Body of pancreas (tissue), 4 donors: ENCODE results near the gene RFX5. TPM values are rescaled to one million over a fixed set of nuclear protein-coding genes. Genes with fewer than 3 reads are reported as not detected.

Experiments used
- ATAC-seq: fragments of 150-250 bp; one replicate; pipeline ENCODE4 v1.9.1; 2016
- DNase-seq, 4 donors: peaks; one replicate each; pipeline ENCODE4 v3.0.0-alpha.2; 2019
- H3K27ac ChIP-seq, 4 donors: fragments of 200-600 bp; sonication (generic); 1 replicate in 3 of 4; 2 replicates in 1 of 4; pipeline versions ENCODE4 v1.5.1 to v1.6.1; 2016 to 2019; ENCODE audit warnings: mild to moderate bottlenecking in 1 of 4, mixed read lengths in 1 of 4, moderate library complexity in 1 of 4
- H3K27me3 ChIP-seq, 2 donors: fragments of 200-600 bp; sonication (generic); one replicate each; pipeline ENCODE4 v1.6.0; 2016; ENCODE audit warnings: mild to moderate bottlenecking in 1 of 2
- H3K36me3 ChIP-seq, 2 donors: fragments of 200-600 bp; sonication (generic); replicated peaks in 1 of 2; 2 replicates each; pipeline ENCODE4 v1.5.1; 2016; ENCODE audit warnings: low read depth in 2 of 2; ENCODE audit not compliant: insufficient read depth in 1 of 2
- H3K4me1 ChIP-seq: fragments of 200-600 bp; sonication (generic); one replicate; pipeline ENCODE4 v1.6.0; 2016
- H3K4me3 ChIP-seq, 2 donors: fragments of 200-600 bp; sonication (generic); 1 replicate in 1 of 2; 2 replicates in 1 of 2; pipeline ENCODE4 v1.5.1; 2016 to 2019
- H3K9me3 ChIP-seq, 3 donors: fragments of 200-600 bp; sonication (generic); 1 replicate in 2 of 3; 2 replicates in 1 of 3; pipeline ENCODE4 v1.5.1; 2016
- CTCF ChIP-seq, 7 experiments: fragments of 450-650 bp in 4 of 7; fragments of 200-600 bp in 3 of 7; sonication (generic) in 3 of 7; IDR thresholded peaks; one replicate each; pipeline ENCODE4 v1.5.1; 2016 to 2019; ENCODE audit warnings: antibody characterized with exemption in 7 of 7
- POLR2A ChIP-seq, 3 donors: fragments of 450-650 bp; IDR thresholded peaks; one replicate each; pipeline ENCODE4 v1.6.1; 2016; ENCODE audit warnings: antibody characterized with exemption in 3 of 3, mild to moderate bottlenecking in 2 of 3
- WGBS, 2 donors: methylation state at CpG; one replicate each; pipeline ENCODE4 v1.1.5; 2017; 5-methylcytosine and 5-hydroxymethylcytosine counted together
- intact Hi-C: fragments of 100-400 bp; cut with DNase I; formaldehyde crosslinking; loops from one replicate; pipeline ENCODE4 v1.15.1; 2023
- total RNA-seq, 2 donors: library from RNA; depleted of rRNA; stranded (reverse); fragments of >200 nt; gene quantifications; one replicate each; pipeline ENCODE4 v1.1.0, GENCODE V29; 2016

The RFX5 gene
- total RNA-seq, 2 donors from 2014 or later, result 8.3 to 14.5 TPM

GRCh38 chr1:151372058-151372934 lies 25.2 kb upstream of the RFX5 start, which contains the start of gene SELENBP1:
Gene SELENBP1, minus strand, starts transcription at chr1:151372705. Its CDS starts 64 bp downstream, at chr1:151372641.
- H3K27ac ChIP-seq, result peak within 1 kb of the TSS; percentile 78 to 88 (median 87)
- ATAC-seq (peak; percentile 94), DNase-seq (peak; percentile 94 to 98 (median 96))
- peaks cover 40% of the 10 kb centered on the region for H3K4me1 ChIP-seq
- H3K9me3 ChIP-seq, result no peaks in the 10 kb centered on the region
- H3K36me3 ChIP-seq, result no peaks in the 10 kb centered on the region
- no peaks in the 10 kb centered on the region for H3K27me3 ChIP-seq
- TF ChIP-seq CTCF (IDR thresholded peaks at IDR 0.05) (no peak), POLR2A (IDR thresholded peaks at IDR 0.05) (peak; percentile 88 to 97 (median 97))
- H3K4me3 ChIP-seq, result no peak within 1 kb of the TSS
- WGBS, 2 donors, result 4 to 10% methylated on average over 11 of the region's 11 CpGs
- intact Hi-C loops, result no loop called here

- Histone ChIP-seq H3K27ac (peak overlapping the region; percentile 78 to 88 (median 87)), H3K27me3 (no peaks in the 10 kb centered on the region), H3K9me3 (no peaks in the 10 kb centered on the region), H3K4me3 (no peak overlapping the region), H3K4me1 (peaks cover 40% of the 10 kb centered on the region), H3K36me3 (no peaks in the 10 kb centered on the region)
- intact Hi-C loops, result no loop called here
- no peak for TF ChIP-seq POLR2A (IDR thresholded peaks at IDR 0.05)
- no peak for TF ChIP-seq CTCF (IDR thresholded peaks at IDR 0.05)
- ATAC-seq (peak; percentile 71), DNase-seq (peak; percentile 65 to 87 (median 79))
- 16 to 20% methylated on average over 5 to 9 of the region's 9 CpGs for WGBS, 2 donors
These were observed 24.5 kb upstream of the RFX5 start for GRCh38 chr1:151371370-151372057.

GRCh38 chr1:151370211-151370911 lies 23.3 kb upstream of the RFX5 start:
- Histone ChIP-seq H3K27ac (peak overlapping the region in 3 of 4 donors; percentile 87 to 88 (median 87)), H3K9me3 (no peaks in the 10 kb centered on the region), H3K4me1 (peaks cover 40% of the 10 kb centered on the region), H3K4me3 (no peak overlapping the region), H3K27me3 (no peaks in the 10 kb centered on the region), H3K36me3 (peaks cover 0 to 2% of the 10 kb centered on the region in 2 donors)
- DNase-seq (peak in 1 of 4 donors; percentile 13), ATAC-seq (no peak)
- no peak for TF ChIP-seq CTCF (IDR thresholded peaks at IDR 0.05)
- no peak for TF ChIP-seq POLR2A (IDR thresholded peaks at IDR 0.05)
- 48 to 73% methylated on average over 3 to 5 of the region's 6 CpGs for WGBS, 2 donors
- intact Hi-C loops, result no loop called here

GRCh38 chr1:151369621-151370048 lies 22.6 kb upstream of the RFX5 start:
- DNase-seq (no peak), ATAC-seq (no peak)
- Histone ChIP-seq H3K27ac (no peak overlapping the region), H3K4me3 (no peak overlapping the region), H3K4me1 (peaks cover 40% of the 10 kb centered on the region), H3K9me3 (no peaks in the 10 kb centered on the region), H3K27me3 (no peaks in the 10 kb centered on the region), H3K36me3 (peaks cover 0 to 7% of the 10 kb centered on the region in 2 donors)
- intact Hi-C loops, result no loop called here
- no peak for TF ChIP-seq CTCF (IDR thresholded peaks at IDR 0.05)
- TF ChIP-seq POLR2A (IDR thresholded peaks at IDR 0.05), result no peak
- WGBS, 2 donors, result 60 to 89% methylated on average over 1 to 15 of the region's 15 CpGs
